ENCODE data around the gene ZNF146. TPM values are rescaled to one million over a fixed set of nuclear protein-coding genes. Genes with fewer than 3 reads are reported as not detected.
"Not testable (repeated sequence)": the region's sequence is repeated elsewhere in the genome, so short reads cannot be mapped to it uniquely, and the experiment has no call there.

ZNF146 gene
- total RNA-seq, 1 donor from 2014 or later: 21.2 TPM

- TF ChIP-seq CTCF (IDR thresholded peaks at IDR 0.05): no peak
- H3K27me3 ChIP-seq: no peaks in the 10 kb centered on the region
- H3K9me3 ChIP-seq: peaks cover 0 to 16% of the 10 kb centered on the region in 2 donors
- intact Hi-C loops (cut with DNase I): no loop called here
- no peak overlapping the region for H3K27ac ChIP-seq
- peaks cover 0 to 5% of the 10 kb centered on the region in 2 donors for H3K36me3 ChIP-seq
- H3K4me1 ChIP-seq: no peaks in the 10 kb centered on the region
- DNase-seq (ENCODE audit: low spot score in 2 of 2): no peak
- no peak overlapping the region for H3K4me3 ChIP-seq
Measured at GRCh38 chr19:36259211-36259610, 44.3 kb downstream of the ZNF146 start.

GRCh38 chr19:36265064-36265463, 50.2 kb downstream of the ZNF146 start:
- Histone ChIP-seq H3K27me3 (no peaks in the 10 kb centered on the region), H3K9me3 (peaks cover 0 to 29% of the 10 kb centered on the region in 2 donors), H3K4me1 (no peaks in the 10 kb centered on the region), H3K36me3 (no peaks in the 10 kb centered on the region), H3K27ac (no peak overlapping the region), H3K4me3 (no peak overlapping the region)
- intact Hi-C loops (cut with DNase I): no loop called here
- DNase-seq (ENCODE audit: low spot score in 2 of 2): no peak
- TF ChIP-seq CTCF (IDR thresholded peaks at IDR 0.05): no peak

GRCh38 chr19:36265856-36266374, 51.0 kb downstream of the ZNF146 start:
- Histone ChIP-seq H3K4me1 (no peaks in the 10 kb centered on the region), H3K4me3 (no peak overlapping the region), H3K27ac (no peak overlapping the region), H3K27me3 (no peaks in the 10 kb centered on the region), H3K9me3 (peaks cover 0 to 29% of the 10 kb centered on the region in 2 donors), H3K36me3 (no peaks in the 10 kb centered on the region)
- DNase-seq (ENCODE audit: low spot score in 2 of 2): no peak
- intact Hi-C loops (cut with DNase I): no loop called here
- TF ChIP-seq CTCF (IDR thresholded peaks at IDR 0.05): no peak

- H3K36me3 ChIP-seq: no peaks in the 10 kb centered on the region
- intact Hi-C loops (cut with DNase I): no loop called here
- no peak overlapping the region for H3K27ac ChIP-seq
- no peak overlapping the region for H3K4me3 ChIP-seq
- H3K27me3 ChIP-seq: no peaks in the 10 kb centered on the region
- TF ChIP-seq CTCF (IDR thresholded peaks at IDR 0.05): no peak
- no peak for DNase-seq (ENCODE audit: low spot score in 2 of 2)
- H3K9me3 ChIP-seq: peaks cover 0 to 29% of the 10 kb centered on the region in 2 donors
- H3K4me1 ChIP-seq: no peaks in the 10 kb centered on the region
Measured at GRCh38 chr19:36266375-36266961, 51.6 kb downstream of the ZNF146 start.

- H3K4me1 ChIP-seq: no peaks in the 10 kb centered on the region
- intact Hi-C loops (cut with DNase I): no loop called here
- no peaks in the 10 kb centered on the region for H3K36me3 ChIP-seq
- H3K27me3 ChIP-seq: no peaks in the 10 kb centered on the region
- peaks cover 0 to 29% of the 10 kb centered on the region in 2 donors for H3K9me3 ChIP-seq
- no peak for TF ChIP-seq CTCF (IDR thresholded peaks at IDR 0.05)
- no peak for DNase-seq (ENCODE audit: low spot score in 2 of 2)
- H3K27ac ChIP-seq: no peak overlapping the region
- no peak overlapping the region for H3K4me3 ChIP-seq
Measured at GRCh38 chr19:36267061-36267845, 52.3 kb downstream of the ZNF146 start.

GRCh38 chr19:36268081-36268480, 53.2 kb downstream of the ZNF146 start:
- H3K4me1 ChIP-seq; intact Hi-C loops (cut with DNase I); H3K27me3 ChIP-seq; DNase-seq (ENCODE audit: low spot score in 2 of 2); H3K4me3 ChIP-seq; H3K36me3 ChIP-seq; H3K27ac ChIP-seq: not testable (repeated sequence)
- peaks cover 0 to 29% of the 10 kb centered on the region in 2 donors for H3K9me3 ChIP-seq

GRCh38 chr19:36268591-36268990, 53.7 kb downstream of the ZNF146 start:
- H3K27me3 ChIP-seq; intact Hi-C loops (cut with DNase I); H3K4me1 ChIP-seq; H3K27ac ChIP-seq; H3K4me3 ChIP-seq; H3K36me3 ChIP-seq: not testable (repeated sequence)
- peaks cover 0 to 29% of the 10 kb centered on the region in 2 donors for H3K9me3 ChIP-seq
- peak in 1 of 2 donors; percentile 46 for DNase-seq (ENCODE audit: low spot score in 2 of 2)

GRCh38 chr19:36269295-36269694, 54.4 kb downstream of the ZNF146 start:
- H3K4me3 ChIP-seq; H3K27me3 ChIP-seq; DNase-seq (ENCODE audit: low spot score in 2 of 2); H3K27ac ChIP-seq; H3K36me3 ChIP-seq; H3K4me1 ChIP-seq; intact Hi-C loops (cut with DNase I): not testable (repeated sequence)
- peaks cover 0 to 29% of the 10 kb centered on the region in 2 donors for H3K9me3 ChIP-seq
